ENCODE data around the gene SLC6A18. TPM values are rescaled to one million over a fixed set of nuclear protein-coding genes. Genes with fewer than 3 reads are reported as not detected.

SLC6A18 gene
- total and polyA plus RNA-seq, 2 of the 13 experiments (the other 11 are each of a cell fraction or from before 2014, with no cell fraction given) = not detected

GRCh38 chr5:1211701-1212100, 13.5 kb upstream of the SLC6A18 start (continued):
- no peak for TF ChIP-seq ZNF770 (CRISPR knock-in tag; IDR thresholded peaks at IDR 0.05)

GRCh38 chr5:1212271-1212670, 12.9 kb upstream of the SLC6A18 start:
- no peaks in the 10 kb centered on the region for H3K79me2 ChIP-seq (ENCODE audit: insufficient read depth, low read length)
- H2AFZ ChIP-seq (ENCODE audit: low read length) = no peak overlapping the region
- no peak overlapping the region for H3K4me2 ChIP-seq (ENCODE audit: low read depth, low read length)
- H3K27me3 ChIP-seq (ENCODE audit: control insufficient read depth in 1 of 2, insufficient read depth in 2 of 2, low read length in 2 of 2) = peaks cover 13 to 28% of the 10 kb centered on the region in 2 experiments; a peak in 4 of 5 replicates
- H3K4me3 ChIP-seq (replicated peaks in 1 of 3; ENCODE audit: insufficient read depth in 1 of 3, low read depth in 2 of 3, low read length in 3 of 3) = no peak overlapping the region
- H4K20me1 ChIP-seq (ENCODE audit: insufficient read depth, low read length) = no peaks in the 10 kb centered on the region
- WGBS (ENCODE audit: low lambda C conversion rate) = 56% methylated on average over 8 of the region's 20 CpGs
- no peak overlapping the region for H3K27ac ChIP-seq (ENCODE audit: extremely low read length, insufficient read depth, low read length)
- ChIA-PET CTCF (ENCODE audit: low intra/inter-chr PET ratio, low total read pairs) (no interaction called here), POLR2A (no interaction called here)
- H3K36me3 ChIP-seq (replicated peaks in 1 of 2; ENCODE audit: control insufficient read depth in 1 of 2, insufficient read depth in 2 of 2, low read length in 2 of 2) = no peaks in the 10 kb centered on the region
- FAIRE-seq (no peak), ATAC-seq (no peak), DNase-seq (ENCODE audit: low spot score) (no peak)
- H3K4me1 ChIP-seq (ENCODE audit: insufficient read depth, low read length) = no peaks in the 10 kb centered on the region
- no peak overlapping the region for H3K9ac ChIP-seq (ENCODE audit: insufficient read depth, low read depth, low read length)
- BruUV-seq (replicated peaks) = no TSS peak
- intact Hi-C loops (cut with micrococcal nuclease; ENCODE audit: unreplicated experiment) = no loop called here
- TF ChIP-seq CTCF (CRISPR knock-in tag; IDR thresholded peaks at IDR 0.05) (peak; percentile 30; the same call in 1 of the 2 replicates), ZNF232 (CRISPR knock-in tag; IDR thresholded peaks at IDR 0.05; ENCODE audit: borderline replicate concordance) (no peak), ZNF354B (CRISPR knock-in tag; IDR thresholded peaks at IDR 0.05) (no peak), ZBTB44 (CRISPR knock-in tag; IDR thresholded peaks at IDR 0.05) (no peak), CREM (IDR thresholded peaks at IDR 0.05) (no peak), CREM (CRISPR knock-in tag; IDR thresholded peaks at IDR 0.05) (no peak), ZNF264 (CRISPR knock-in tag; IDR thresholded peaks at IDR 0.05) (no peak), WIZ (CRISPR knock-in tag; IDR thresholded peaks at IDR 0.05) (no peak)
- in situ Hi-C loops (cut with HindIII; ENCODE audit: extremely low pct_ligation_motif_present, low pct_unique_long_range_greater_than_20kb) = no loop called here
- no peaks in the 10 kb centered on the region for H3K9me3 ChIP-seq (ENCODE audit: low read length)

Data from HepG2 (cell line).